ENCODE measurements around the gene RPRD1B.

The RPRD1B gene

GRCh38 chr20:38138086-38138778 is 104.7 kb downstream of the RPRD1B start:
- DNase-seq: no peak

- no peak for DNase-seq
Observed at GRCh38 chr20:38139156-38139912, 105.8 kb downstream of the RPRD1B start.

GRCh38 chr20:38139977-38140753 is 106.6 kb downstream of the RPRD1B start:
- no peak for DNase-seq

DNA sequence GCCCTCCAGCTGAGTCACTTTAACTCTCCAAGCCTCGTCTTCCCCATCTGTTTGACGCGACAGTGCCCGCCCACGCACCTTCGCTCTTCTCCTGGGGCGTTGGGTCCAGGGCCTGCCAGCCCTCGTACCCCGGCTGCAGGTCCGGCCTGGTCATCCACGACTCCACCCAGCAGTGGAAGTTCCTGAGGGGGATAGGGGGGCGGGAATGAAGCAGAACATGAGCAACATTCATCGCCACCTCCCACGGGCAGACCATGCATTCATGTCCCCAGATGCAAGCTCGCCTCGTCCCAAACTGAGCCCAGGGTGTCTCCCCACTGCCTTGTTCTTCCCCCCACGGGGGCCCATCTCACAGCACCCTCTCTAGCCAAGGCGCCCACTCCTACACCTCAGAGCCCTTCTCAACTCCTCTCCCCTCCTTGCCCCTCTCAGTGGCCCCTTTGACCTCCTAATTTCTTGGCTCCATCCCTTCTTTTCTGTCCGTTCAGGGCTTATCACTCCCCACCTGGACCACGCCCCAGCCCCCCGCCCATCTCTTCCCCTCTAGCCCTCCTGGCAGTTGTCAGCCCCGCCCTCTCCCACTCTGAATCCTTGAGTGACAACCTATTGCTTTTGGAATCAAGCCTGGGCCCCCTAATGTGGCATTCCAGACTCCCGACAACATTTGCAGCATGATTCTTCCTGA is 107.8 kb downstream of the RPRD1B start:
- DNase-seq: no peak
